Bronchial epithelial cell (primary cell): ENCODE measurements around the gene RIPK3. TPM values are rescaled to one million over a fixed set of nuclear protein-coding genes. Genes with fewer than 3 reads are reported as not detected.

Source experiments
- DNase-seq: peaks from one replicate; pipeline ENCODE4 v3.0.0-alpha.2; 2010; ENCODE audit warnings: low read depth
- FAIRE-seq: peaks from 2 replicates; lab custom pipeline; 2011; peaks lifted over from hg19 to GRCh38; lab: Jason Lieb, UNC
- H3K27me3 ChIP-seq: 2 replicates; pipeline ENCODE4 v1.5.1; 2011; ENCODE audit warnings: low read length; ENCODE audit not compliant: control insufficient read depth, insufficient read depth
- H3K36me3 ChIP-seq: 2 replicates; pipeline ENCODE4 v1.5.1; 2011; ENCODE audit warnings: low read length; ENCODE audit not compliant: control insufficient read depth, insufficient read depth
- H3K4me3 ChIP-seq: 2 replicates; pipeline ENCODE4 v1.5.1; 2011; ENCODE audit warnings: mild to moderate bottlenecking, low read depth, low read length, control low read depth
- total RNA-seq: library from RNA; depleted of rRNA; stranded (reverse); fragments of >200 nt; gene quantifications from 2 replicates; pipeline ENCODE4 v1.2.1, GENCODE V29; 2014
- TF ChIP-seq, protein P1 (sequence below): IDR thresholded peaks from 2 replicates; pipeline ENCODE4 v1.5.1; 2011; ENCODE audit warnings: mild to moderate bottlenecking, moderate library complexity, low read length, control low read depth, inconsistent platforms; ENCODE audit not compliant: insufficient read depth, severe bottlenecking

Gene RIPK3
- total RNA-seq, 1 donor from 2014 or later = 2.4 TPM

DNA sequence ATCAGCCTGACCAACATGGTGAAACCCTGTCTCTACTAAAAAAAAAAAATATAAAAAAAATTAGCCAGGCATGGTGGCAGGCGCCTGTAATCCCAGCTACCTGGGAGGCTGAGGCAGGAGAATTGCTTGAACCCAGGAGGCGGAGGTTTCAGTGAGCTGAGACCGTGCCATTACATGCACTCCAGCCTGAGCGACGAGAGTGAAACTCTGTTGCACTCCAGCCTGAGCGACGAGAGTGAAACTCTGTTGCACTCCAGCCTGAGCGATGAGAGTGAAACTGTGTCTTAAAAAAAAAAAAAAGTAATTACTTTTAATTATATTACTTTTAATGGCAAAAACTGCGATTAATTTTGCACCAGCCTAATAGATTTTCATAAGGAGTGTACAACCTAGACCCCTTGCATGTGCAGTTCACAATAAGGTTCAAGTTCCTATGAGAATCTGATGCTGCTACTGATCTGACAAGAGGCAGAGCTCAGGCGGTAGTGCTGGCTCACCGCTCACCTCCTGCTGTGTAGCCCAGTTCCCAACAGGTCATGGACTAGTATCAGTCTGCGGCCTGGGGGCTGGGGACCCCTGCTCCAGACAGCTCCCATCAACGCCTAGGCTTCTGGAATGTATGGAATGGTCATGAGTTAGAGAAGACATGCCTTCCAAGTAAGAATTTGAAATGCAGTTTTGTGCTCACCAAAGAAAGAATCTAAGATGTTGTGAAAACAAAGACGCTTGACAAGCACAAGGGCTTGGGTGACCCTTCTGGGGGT, 18.4 kb downstream of the RIPK3 start:
- FAIRE-seq = no peak
- H3K27me3 ChIP-seq = no peaks in the 10 kb centered on the region
- TF ChIP-seq, protein P1, sequence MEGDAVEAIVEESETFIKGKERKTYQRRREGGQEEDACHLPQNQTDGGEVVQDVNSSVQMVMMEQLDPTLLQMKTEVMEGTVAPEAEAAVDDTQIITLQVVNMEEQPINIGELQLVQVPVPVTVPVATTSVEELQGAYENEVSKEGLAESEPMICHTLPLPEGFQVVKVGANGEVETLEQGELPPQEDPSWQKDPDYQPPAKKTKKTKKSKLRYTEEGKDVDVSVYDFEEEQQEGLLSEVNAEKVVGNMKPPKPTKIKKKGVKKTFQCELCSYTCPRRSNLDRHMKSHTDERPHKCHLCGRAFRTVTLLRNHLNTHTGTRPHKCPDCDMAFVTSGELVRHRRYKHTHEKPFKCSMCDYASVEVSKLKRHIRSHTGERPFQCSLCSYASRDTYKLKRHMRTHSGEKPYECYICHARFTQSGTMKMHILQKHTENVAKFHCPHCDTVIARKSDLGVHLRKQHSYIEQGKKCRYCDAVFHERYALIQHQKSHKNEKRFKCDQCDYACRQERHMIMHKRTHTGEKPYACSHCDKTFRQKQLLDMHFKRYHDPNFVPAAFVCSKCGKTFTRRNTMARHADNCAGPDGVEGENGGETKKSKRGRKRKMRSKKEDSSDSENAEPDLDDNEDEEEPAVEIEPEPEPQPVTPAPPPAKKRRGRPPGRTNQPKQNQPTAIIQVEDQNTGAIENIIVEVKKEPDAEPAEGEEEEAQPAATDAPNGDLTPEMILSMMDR = no peak
- H3K4me3 ChIP-seq = no peak overlapping the region
- DNase-seq = no peak
- no peaks in the 10 kb centered on the region for H3K36me3 ChIP-seq

DNA sequence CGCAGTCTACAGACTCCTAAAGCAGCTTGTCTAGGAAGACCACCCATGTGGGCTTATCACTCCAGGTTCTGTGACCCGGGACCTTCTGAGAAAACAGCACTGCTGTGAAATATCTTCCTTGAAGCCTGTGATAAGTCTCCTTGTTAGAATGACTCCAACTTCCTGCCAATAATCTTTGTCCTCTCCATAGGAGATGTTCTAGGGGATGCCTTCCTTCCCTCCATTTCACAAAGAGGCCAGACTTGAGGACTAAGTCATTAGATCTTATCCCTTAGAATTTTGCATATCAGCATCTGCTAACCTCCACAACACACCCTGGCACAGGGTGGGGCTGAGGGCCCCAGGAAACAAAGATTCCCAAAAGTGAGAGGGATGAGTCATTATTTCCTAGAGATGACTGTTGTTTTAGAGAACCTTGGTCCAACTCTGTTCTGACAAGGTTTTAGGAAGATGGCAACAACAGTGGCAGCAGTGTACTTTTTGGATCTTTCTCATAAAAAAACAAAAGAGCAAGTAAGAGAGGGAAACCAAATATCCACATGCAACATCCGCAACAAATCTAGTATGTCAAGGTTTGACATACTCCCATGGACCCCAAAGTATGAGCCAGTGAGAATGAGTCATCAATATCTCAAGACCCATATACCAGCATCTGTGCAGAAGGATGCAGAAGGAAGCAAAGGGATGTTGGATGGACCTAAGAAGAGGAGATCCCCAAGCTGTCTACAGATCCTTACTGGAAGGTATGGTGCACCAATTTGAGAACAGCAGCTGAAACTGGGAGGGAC, 22.5 kb downstream of the RIPK3 start:
- Histone ChIP-seq H3K36me3 (peaks cover 2% of the 10 kb centered on the region), H3K4me3 (no peak overlapping the region), H3K27me3 (no peaks in the 10 kb centered on the region)
- TF ChIP-seq, protein P1 = no peak
- no peak for FAIRE-seq
- peak; percentile 77 for DNase-seq

DNA sequence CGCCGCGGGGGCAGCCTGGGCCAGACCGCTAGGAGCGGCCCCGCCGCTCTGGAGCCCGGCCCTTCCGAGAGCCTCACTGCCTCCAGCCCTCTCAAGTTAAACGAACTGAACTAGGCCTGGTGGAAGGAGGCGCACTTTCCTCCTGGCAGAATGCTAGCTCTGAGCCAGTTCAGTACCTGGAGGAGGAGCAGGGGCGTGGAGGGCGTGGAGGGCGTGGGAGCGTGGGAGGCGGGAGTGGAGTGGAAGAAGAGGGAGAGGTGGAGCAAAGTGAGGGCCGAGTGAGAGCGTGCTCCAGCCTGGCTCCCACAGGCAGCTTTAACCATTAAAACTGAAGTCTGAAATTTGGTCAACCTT, 23.2 kb downstream of the RIPK3 start:
- H3K4me3 ChIP-seq = no peak overlapping the region
- no peak for DNase-seq

DNA sequence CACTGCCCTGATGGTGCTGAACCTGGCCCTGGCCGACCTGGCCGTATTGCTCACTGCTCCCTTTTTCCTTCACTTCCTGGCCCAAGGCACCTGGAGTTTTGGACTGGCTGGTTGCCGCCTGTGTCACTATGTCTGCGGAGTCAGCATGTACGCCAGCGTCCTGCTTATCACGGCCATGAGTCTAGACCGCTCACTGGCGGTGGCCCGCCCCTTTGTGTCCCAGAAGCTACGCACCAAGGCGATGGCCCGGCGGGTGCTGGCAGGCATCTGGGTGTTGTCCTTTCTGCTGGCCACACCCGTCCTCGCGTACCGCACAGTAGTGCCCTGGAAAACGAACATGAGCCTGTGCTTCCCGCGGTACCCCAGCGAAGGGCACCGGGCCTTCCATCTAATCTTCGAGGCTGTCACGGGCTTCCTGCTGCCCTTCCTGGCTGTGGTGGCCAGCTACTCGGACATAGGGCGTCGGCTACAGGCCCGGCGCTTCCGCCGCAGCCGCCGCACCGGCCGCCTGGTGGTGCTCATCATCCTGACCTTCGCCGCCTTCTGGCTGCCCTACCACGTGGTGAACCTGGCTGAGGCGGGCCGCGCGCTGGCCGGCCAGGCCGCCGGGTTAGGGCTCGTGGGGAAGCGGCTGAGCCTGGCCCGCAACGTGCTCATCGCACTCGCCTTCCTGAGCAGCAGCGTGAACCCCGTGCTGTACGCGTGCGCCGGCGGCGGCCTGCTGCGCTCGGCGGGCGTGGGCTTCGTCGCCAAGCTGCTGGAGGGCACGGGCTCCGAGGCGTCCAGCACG, 23.8 kb downstream of the RIPK3 start:
- TF ChIP-seq, protein P1 = no peak
- Histone ChIP-seq H3K4me3 (no peak overlapping the region), H3K36me3 (peaks cover 2% of the 10 kb centered on the region), H3K27me3 (no peaks in the 10 kb centered on the region)
- FAIRE-seq = no peak
- no peak for DNase-seq

More for the DNA sequence above, 23.2 kb downstream of the RIPK3 start:
- no peaks in the 10 kb centered on the region for H3K27me3 ChIP-seq
- no peak for FAIRE-seq
- peaks cover 2% of the 10 kb centered on the region for H3K36me3 ChIP-seq
- TF ChIP-seq, protein P1 = no peak

DNA sequence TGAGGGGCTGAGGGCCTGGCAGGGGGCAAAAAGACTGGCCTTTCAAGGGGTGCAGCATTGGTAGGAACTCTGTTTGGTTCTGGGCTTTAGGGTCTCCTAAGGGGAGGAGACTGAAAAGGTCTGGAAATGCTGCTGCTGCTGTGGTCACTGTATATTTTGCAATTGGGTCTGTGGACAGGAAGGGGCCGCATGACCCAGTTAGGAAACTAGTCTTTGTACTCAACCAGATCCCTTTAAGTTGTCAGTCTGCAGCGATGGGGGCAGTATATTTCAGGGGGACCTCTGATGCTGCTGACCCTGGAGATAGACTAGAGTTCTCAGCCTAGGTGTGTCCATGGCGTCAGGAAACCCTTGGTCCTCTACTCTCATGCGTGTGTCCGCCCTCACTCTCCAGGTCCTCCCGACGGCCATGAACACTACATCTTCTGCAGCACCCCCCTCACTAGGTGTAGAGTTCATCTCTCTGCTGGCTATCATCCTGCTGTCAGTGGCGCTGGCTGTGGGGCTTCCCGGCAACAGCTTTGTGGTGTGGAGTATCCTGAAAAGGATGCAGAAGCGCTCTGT, 24.5 kb downstream of the RIPK3 start:
- Histone ChIP-seq H3K4me3 (no peak overlapping the region), H3K27me3 (no peaks in the 10 kb centered on the region), H3K36me3 (peaks cover 2% of the 10 kb centered on the region)
- no peak for DNase-seq
- TF ChIP-seq, protein P1 = no peak
- FAIRE-seq = no peak
